Cardiac muscle cell (in vitro differentiated cells and primary cell): ENCODE measurements around the gene FGGY. TPM values are rescaled to one million over a fixed set of nuclear protein-coding genes. Genes with fewer than 3 reads are reported as not detected.
A peak's percentile ranks its signal among the peaks of the same experiment; 100 is the strongest.
"Not testable (repeated sequence)": the region's sequence is repeated elsewhere in the genome, so short reads cannot be mapped to it uniquely, and the experiment has no call there.

Experiments
- DNase-seq, 2 donors: peaks; one replicate each; pipeline versions ENCODE4 v3.0.0 to v3.0.0-alpha.2; 2010 to 2017; ENCODE audit warnings: low read depth in 1 of 2, low spot score in 1 of 2
- H3K27ac ChIP-seq: fragments of 200-600 bp; sonication (generic); 2 replicates; pipeline ENCODE4 v1.5.1; 2016
- H3K27me3 ChIP-seq: fragments of 200-600 bp; sonication (generic); 2 replicates; pipeline ENCODE4 v1.6.0; 2016; ENCODE audit warnings: control low read depth
- H3K36me3 ChIP-seq: fragments of 200-600 bp; sonication (generic); 2 replicates; pipeline ENCODE4 v1.5.1; 2016; ENCODE audit warnings: control low read depth
- H3K4me1 ChIP-seq: fragments of 200-600 bp; sonication (generic); 2 replicates; pipeline ENCODE4 v1.8.1; 2017; ENCODE audit warnings: low read depth, mild to moderate bottlenecking, mixed run types
- H3K4me3 ChIP-seq: fragments of 200-600 bp; sonication (generic); 2 replicates; pipeline ENCODE4 v1.5.1; 2016; ENCODE audit warnings: mild to moderate bottlenecking
- H3K9me3 ChIP-seq: fragments of 200-600 bp; sonication (generic); 2 replicates; pipeline ENCODE4 v1.5.1; 2017; ENCODE audit warnings: low read depth, mild to moderate bottlenecking, control low read depth
- polyA plus RNA-seq: library from polyadenylated mRNA; unstranded; fragments of >200 nt; fragmentation: Nextera tagmentation; extraction: Ambion mirVana; gene quantifications from 2 replicates; pipeline ENCODE4 v1.2.1, GENCODE V29; 2016
- total RNA-seq: library from RNA; depleted of rRNA; stranded (reverse); fragments of >200 nt; gene quantifications from 2 replicates; pipeline ENCODE4 v1.2.3, GENCODE V29; 2016
- TF ChIP-seq, protein P1 (sequence below): IDR thresholded peaks from 2 replicates; pipeline ENCODE4 v1.5.1; 2012; ENCODE audit warnings: low read depth, mild to moderate bottlenecking, low read length

Gene FGGY
- total and polyA plus RNA-seq, 2 experiments from 2014 or later: 9.8 to 14.5 TPM

GRCh38 chr1:59295618-59296017 is 1.3 kb upstream of the FGGY start:
- TF ChIP-seq, protein P1, sequence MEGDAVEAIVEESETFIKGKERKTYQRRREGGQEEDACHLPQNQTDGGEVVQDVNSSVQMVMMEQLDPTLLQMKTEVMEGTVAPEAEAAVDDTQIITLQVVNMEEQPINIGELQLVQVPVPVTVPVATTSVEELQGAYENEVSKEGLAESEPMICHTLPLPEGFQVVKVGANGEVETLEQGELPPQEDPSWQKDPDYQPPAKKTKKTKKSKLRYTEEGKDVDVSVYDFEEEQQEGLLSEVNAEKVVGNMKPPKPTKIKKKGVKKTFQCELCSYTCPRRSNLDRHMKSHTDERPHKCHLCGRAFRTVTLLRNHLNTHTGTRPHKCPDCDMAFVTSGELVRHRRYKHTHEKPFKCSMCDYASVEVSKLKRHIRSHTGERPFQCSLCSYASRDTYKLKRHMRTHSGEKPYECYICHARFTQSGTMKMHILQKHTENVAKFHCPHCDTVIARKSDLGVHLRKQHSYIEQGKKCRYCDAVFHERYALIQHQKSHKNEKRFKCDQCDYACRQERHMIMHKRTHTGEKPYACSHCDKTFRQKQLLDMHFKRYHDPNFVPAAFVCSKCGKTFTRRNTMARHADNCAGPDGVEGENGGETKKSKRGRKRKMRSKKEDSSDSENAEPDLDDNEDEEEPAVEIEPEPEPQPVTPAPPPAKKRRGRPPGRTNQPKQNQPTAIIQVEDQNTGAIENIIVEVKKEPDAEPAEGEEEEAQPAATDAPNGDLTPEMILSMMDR: no peak
- H3K27ac ChIP-seq: peak overlapping the region; percentile 91
- DNase-seq: no peak
- no peaks in the 10 kb centered on the region for H3K9me3 ChIP-seq
- H3K4me1 ChIP-seq: peaks cover 2% of the 10 kb centered on the region
- no peaks in the 10 kb centered on the region for H3K36me3 ChIP-seq
- H3K4me3 ChIP-seq: peak overlapping the region; percentile 39
- H3K27me3 ChIP-seq: no peaks in the 10 kb centered on the region

DNA sequence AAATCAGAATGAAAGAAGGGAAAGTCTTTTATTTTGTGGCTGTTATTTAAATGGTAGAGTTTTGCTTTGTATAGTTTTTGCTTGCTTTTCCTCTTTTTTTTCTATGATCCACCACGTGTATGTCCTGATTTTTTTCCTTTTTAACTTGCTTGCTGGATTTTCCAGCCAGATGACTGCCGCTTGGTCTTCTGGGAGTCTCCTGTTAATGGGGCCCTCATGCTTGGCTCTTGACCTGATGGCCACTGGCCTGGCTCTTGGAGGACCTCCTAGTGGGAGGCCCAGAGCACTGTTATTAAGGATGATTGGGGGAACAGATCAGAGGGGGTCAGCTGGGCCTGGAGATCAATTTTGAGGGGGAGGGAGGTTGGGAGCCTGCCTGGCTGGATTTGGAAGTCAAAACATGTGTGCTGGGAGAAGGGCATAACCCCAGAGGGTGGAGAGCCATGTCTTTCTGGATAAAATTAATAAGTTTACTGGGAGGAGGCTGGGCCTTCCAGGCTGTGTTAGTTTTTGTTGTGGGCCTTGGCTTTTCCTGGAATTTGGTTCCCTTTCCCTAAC is 1.2 kb downstream of the FGGY start:
- DNase-seq: no peak
- H3K27ac ChIP-seq: no peak overlapping the region

GRCh38 chr1:59298710-59299346 is 1.9 kb downstream of the FGGY start:
- TF ChIP-seq, protein P1: no peak
- no peak for DNase-seq
- no peak overlapping the region for H3K27ac ChIP-seq

More for the DNA sequence above, 1.2 kb downstream of the FGGY start:
- Histone ChIP-seq H3K4me3 (no peak overlapping the region), H3K27me3 (no peaks in the 10 kb centered on the region), H3K9me3 (no peaks in the 10 kb centered on the region), H3K36me3 (no peaks in the 10 kb centered on the region), H3K4me1 (no peaks in the 10 kb centered on the region)
- TF ChIP-seq, protein P1: no peak

DNA sequence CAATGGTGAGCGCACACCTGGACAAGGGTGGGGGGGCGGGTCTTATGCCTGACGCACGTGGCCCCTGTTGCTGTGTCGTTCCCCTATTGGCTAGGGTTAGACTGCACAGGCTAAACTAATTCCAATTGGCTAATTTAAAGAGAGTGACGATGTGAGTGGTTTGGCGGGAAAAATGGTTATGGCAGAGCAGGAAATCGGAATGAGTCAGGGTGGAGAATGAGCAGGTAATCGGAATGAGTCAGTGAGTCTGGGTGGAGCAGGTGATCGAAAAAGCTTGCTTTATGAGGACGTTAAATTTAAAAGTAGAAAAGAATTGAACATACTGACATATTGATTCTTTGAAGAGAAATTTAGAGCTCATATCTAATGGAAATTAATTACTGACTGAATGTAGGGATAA is 2.8 kb downstream of the FGGY start:
- not testable (repeated sequence) for DNase-seq, H3K9me3 ChIP-seq, H3K4me3 ChIP-seq, H3K27me3 ChIP-seq, H3K27ac ChIP-seq, H3K36me3 ChIP-seq, H3K4me1 ChIP-seq

More at GRCh38 chr1:59298710-59299346, 1.9 kb downstream of the FGGY start:
- Histone ChIP-seq H3K36me3 (no peaks in the 10 kb centered on the region), H3K4me3 (no peak overlapping the region), H3K27me3 (no peaks in the 10 kb centered on the region), H3K4me1 (no peaks in the 10 kb centered on the region), H3K9me3 (no peaks in the 10 kb centered on the region)

DNA sequence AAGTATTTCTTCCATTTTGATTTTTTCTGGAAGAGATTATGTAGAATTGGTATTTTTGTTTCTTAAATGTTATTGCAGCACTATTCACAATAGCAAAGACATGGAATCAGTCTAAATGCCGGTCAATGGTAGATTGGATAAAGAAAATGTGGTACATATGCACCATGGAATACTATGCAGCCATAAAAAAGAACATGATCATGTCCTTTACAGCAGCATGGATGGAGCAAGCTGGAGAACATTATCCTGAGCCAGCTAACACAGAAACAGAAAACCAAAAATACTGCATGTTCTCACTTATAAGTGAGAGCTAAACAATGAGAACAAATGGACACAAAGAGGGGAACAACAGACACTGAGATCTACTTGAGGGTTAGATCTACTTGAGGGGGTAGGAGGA is 5.4 kb downstream of the FGGY start:
- Histone ChIP-seq H3K27ac (no peak overlapping the region), H3K36me3 (no peaks in the 10 kb centered on the region), H3K9me3 (no peaks in the 10 kb centered on the region), H3K27me3 (no peaks in the 10 kb centered on the region), H3K4me1 (no peaks in the 10 kb centered on the region), H3K4me3 (no peak overlapping the region)
- DNase-seq: no peak
- TF ChIP-seq, protein P1: no peak

DNA sequence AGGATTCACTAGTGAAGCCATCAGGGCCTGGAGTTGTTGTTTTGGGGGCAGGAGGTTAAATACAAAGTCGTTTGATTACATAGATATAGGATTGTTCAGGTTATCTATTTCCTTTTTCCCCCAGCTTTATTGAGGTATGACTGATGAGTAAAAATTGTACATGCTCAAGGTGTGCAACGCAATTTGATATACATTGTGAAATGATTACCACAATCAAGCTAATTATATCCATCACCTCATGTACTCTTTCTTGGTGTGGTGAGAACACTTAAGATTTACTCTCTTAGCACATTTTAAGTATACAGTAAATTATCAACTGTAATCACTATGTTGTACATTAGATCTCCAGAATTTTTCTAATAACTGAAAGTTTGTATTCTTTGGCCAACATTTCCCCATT is 6.0 kb downstream of the FGGY start:
- DNase-seq: no peak
- H3K27me3 ChIP-seq: no peaks in the 10 kb centered on the region
- H3K27ac ChIP-seq: no peak overlapping the region
- H3K9me3 ChIP-seq: no peaks in the 10 kb centered on the region
- TF ChIP-seq, protein P1: no peak
- no peaks in the 10 kb centered on the region for H3K36me3 ChIP-seq
- no peaks in the 10 kb centered on the region for H3K4me1 ChIP-seq
- H3K4me3 ChIP-seq: no peak overlapping the region
